C4-2B (cell line): Measurements from ENCODE around the gene CES2.
A peak's percentile ranks its signal among the peaks of the same experiment; 100 is the strongest.
"Not testable (repeated sequence)": the region's sequence is repeated elsewhere in the genome, so short reads cannot be mapped to it uniquely, and the experiment has no call there.

Experiments
- H3K27ac ChIP-seq: fragments of 450-650 bp; 2 replicates; pipeline ENCODE4 v1.5.1; 2017
- ZFX ChIP-seq: fragments of 450-650 bp; IDR thresholded peaks from 2 replicates; pipeline ENCODE4 v1.6.1; 2017
- TF ChIP-seq, protein P1 (sequence below): fragments of 450-650 bp; conservative IDR thresholded peaks from 2 replicates; pipeline ENCODE4 v1.5.1; 2017; ENCODE audit warnings: mild to moderate bottlenecking

The CES2 gene

GRCh38 chr16:66891797-66892196, 43.5 kb upstream of the CES2 start:
- no peak for TF ChIP-seq ZFX
- TF ChIP-seq, protein P1, sequence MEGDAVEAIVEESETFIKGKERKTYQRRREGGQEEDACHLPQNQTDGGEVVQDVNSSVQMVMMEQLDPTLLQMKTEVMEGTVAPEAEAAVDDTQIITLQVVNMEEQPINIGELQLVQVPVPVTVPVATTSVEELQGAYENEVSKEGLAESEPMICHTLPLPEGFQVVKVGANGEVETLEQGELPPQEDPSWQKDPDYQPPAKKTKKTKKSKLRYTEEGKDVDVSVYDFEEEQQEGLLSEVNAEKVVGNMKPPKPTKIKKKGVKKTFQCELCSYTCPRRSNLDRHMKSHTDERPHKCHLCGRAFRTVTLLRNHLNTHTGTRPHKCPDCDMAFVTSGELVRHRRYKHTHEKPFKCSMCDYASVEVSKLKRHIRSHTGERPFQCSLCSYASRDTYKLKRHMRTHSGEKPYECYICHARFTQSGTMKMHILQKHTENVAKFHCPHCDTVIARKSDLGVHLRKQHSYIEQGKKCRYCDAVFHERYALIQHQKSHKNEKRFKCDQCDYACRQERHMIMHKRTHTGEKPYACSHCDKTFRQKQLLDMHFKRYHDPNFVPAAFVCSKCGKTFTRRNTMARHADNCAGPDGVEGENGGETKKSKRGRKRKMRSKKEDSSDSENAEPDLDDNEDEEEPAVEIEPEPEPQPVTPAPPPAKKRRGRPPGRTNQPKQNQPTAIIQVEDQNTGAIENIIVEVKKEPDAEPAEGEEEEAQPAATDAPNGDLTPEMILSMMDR = no peak
- H3K27ac ChIP-seq = no peak overlapping the region

- no peak overlapping the region for H3K27ac ChIP-seq
- no peak for TF ChIP-seq ZFX
- TF ChIP-seq, protein P1 = no peak
These were observed 41.3 kb upstream of the CES2 start for GRCh38 chr16:66894055-66894454.

DNA sequence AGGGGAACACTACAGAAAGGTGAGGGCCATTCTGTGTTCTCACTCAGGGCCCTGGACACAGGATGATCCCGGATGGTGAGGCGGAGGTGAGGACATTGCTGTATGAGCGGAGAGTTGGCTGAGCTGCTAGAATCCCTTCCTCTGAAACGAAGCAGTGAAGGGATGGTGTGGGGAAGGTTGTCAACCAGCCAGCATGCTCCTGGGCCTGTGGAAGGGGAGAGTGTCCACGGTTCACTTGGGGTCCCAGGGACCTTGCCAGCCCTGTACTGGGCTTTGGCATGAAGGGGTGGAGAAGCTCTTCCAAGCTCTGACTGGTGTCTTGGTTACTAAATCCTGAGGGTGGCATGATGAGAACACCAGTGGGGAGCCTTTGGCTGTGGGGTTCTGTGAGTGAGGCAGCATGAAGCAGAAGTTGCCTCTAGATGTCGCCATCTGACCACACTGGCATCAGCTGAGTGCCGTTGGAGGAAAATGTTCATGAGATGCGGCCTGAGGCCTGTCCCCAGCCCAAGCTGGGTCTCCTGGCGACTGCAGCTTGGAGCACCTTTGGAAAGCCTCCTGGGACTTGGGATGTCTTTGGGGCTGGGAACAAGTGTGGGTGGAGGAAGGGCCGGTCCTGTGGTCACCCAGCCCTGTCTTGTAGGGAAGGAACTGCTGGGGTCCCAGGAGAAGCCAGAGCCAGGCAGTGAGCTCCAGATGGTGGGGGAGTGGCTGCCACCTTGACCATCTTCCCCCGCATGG, 40.2 kb upstream of the CES2 start:
- TF ChIP-seq, protein P1 = peak; percentile 76
- TF ChIP-seq ZFX = no peak
- no peak overlapping the region for H3K27ac ChIP-seq

DNA sequence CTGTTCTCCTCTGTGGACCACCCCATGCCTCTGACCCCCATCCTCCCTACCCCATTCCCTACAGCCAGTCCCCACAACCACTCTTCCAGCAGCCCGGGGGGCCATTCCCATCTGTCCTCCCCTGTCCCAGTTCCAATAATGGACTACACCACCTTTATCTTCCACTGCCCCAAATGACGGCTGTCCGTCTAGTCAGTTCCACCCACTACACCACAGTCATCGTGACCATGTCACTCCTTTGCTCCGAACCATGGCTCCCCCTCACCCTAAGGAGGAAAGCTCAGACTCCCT, 39.7 kb upstream of the CES2 start:
- no peak for TF ChIP-seq ZFX
- TF ChIP-seq, protein P1 = no peak
- H3K27ac ChIP-seq = no peak overlapping the region

- TF ChIP-seq ZFX = no peak
- no peak overlapping the region for H3K27ac ChIP-seq
These were observed 39.3 kb upstream of the CES2 start for GRCh38 chr16:66895999-66896398.

- not testable (repeated sequence) for H3K27ac ChIP-seq
These were observed 38.6 kb upstream of the CES2 start for GRCh38 chr16:66896682-66897081.

DNA sequence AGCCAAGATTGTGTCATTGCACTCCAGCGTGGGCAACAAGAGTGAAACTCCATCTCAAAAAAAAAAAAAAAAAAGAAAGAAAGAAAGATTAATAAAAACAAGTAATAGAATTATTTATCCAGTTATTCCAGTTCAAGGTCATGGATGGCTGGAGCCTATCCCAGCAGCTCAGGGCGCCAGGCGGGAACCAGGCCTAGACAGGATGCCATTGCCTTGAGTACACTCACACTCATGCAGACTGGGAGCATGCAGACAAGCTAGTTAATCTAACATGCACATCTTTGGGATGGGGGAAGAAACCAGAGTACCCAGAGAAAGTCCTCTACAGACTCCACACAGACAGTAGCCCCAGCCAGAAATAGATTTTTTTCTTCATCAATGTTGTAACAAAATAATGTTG, 37.1 kb upstream of the CES2 start:
- no peak overlapping the region for H3K27ac ChIP-seq
- TF ChIP-seq, protein P1 = no peak
- no peak for TF ChIP-seq ZFX

- H3K27ac ChIP-seq = no peak overlapping the region
- TF ChIP-seq ZFX = no peak
- TF ChIP-seq, protein P1 = no peak
These were observed 36.4 kb upstream of the CES2 start for GRCh38 chr16:66898933-66899309.
